GM10266 (cell line): Measurements from ENCODE around the gene SLC2A11.
A peak's percentile ranks its signal among the peaks of the same experiment; 100 is the strongest.

Experiments used
- DNase-seq: peaks from one replicate; pipeline ENCODE4 v3.0.0; 2012; ENCODE audit errors: extremely low spot score
- TF ChIP-seq, protein P1 (sequence below): IDR thresholded peaks from 2 replicates; pipeline ENCODE4 v1.5.1; 2012; ENCODE audit warnings: mild to moderate bottlenecking, low read depth; ENCODE audit not compliant: control insufficient read depth, insufficient read depth; ENCODE audit errors: missing control alignments

SLC2A11 gene

DNA sequence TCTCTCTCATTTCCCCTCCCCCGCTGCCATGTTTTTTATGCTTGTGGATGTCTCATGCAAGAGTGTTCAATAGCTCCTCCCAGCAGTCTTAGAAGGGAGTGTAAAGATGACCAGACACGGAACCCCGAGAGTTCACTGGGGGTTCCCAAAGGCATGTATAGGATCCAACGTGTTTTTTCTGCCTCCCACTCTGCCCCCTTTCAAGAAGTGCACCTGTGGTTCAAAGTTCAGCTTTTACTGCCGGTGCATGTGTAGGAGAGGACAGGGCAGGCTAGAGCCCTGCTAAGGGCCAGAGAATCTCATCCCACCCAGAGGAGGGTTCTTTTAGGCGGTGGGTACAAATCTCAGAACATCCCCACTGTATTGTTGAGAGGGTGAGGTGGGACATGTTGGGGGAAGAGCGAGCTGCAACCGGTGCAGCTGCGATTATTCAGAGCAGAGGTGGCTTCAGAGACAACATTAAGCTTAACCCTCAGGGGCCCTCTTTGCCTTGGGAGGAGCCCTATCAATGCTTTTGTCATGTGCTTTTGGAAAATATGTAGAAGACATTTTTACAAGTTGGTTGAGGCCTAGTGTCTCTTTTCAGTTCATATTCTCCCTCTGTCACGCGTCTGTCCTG, 51.0 kb downstream of the SLC2A11 start:
- TF ChIP-seq, protein P1, sequence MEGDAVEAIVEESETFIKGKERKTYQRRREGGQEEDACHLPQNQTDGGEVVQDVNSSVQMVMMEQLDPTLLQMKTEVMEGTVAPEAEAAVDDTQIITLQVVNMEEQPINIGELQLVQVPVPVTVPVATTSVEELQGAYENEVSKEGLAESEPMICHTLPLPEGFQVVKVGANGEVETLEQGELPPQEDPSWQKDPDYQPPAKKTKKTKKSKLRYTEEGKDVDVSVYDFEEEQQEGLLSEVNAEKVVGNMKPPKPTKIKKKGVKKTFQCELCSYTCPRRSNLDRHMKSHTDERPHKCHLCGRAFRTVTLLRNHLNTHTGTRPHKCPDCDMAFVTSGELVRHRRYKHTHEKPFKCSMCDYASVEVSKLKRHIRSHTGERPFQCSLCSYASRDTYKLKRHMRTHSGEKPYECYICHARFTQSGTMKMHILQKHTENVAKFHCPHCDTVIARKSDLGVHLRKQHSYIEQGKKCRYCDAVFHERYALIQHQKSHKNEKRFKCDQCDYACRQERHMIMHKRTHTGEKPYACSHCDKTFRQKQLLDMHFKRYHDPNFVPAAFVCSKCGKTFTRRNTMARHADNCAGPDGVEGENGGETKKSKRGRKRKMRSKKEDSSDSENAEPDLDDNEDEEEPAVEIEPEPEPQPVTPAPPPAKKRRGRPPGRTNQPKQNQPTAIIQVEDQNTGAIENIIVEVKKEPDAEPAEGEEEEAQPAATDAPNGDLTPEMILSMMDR = no peak
- no peak for DNase-seq

DNA sequence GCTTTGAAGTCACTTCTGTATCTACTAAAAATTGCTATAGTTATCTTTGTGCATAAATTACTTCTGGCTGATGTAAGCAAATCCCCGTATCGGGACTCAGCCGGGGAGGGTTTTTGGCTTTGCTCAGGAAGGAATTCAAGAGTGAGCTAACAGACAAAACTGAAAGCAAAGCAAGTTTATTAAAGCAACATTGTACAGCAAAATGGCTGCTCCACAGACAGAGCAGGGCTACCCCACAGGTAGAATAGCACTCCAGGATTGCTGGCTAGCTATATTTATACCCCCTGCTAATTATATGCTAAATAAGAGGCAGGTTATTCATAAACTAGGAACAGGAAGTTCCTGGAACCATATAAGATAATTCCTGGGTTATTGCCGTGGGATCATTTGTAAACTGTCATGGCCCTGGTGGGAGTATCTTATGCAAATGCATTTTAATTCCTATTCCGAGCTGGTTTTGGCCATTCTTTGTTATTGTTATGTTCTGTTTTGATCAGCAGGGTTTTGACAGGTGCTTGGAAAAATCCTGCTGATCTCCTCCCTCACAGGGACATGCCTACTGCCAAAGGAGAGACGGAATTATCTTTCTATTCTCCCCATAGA, 51.7 kb downstream of the SLC2A11 start:
- DNase-seq = no peak
- TF ChIP-seq, protein P1 = no peak

DNA sequence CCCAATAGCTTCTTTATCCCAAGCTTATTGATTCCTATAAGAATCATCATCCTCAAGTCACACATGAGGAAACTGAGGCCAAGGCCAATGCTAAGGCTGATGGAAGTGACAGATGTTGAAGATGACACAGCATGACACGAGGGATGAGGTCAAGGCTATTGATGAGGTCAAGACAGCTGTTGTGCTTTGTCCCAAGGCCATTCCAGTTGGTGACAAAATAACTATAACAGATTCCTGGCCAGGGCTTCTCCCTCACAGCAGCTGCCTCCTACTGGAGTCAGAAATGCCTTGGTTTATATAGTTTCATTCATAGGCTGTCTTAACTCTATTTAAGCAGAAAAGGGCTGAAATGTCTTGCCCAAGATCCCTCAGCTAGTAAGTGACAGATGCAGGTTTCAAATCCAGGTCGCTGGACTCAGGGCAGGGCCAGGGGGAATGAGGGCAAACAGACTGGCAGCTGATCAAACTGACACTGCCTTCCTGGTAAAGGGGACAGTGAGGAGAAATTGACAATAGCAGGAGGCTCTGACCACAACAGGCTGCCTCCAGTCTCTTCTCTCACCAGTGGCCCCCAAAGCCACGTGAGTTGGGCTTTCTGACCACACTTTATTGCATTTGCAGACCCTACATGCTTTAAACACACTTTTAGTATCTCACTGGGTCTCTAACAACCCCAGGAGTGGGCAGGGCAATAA, 53.0 kb downstream of the SLC2A11 start:
- no peak for DNase-seq
- TF ChIP-seq, protein P1 = no peak

DNA sequence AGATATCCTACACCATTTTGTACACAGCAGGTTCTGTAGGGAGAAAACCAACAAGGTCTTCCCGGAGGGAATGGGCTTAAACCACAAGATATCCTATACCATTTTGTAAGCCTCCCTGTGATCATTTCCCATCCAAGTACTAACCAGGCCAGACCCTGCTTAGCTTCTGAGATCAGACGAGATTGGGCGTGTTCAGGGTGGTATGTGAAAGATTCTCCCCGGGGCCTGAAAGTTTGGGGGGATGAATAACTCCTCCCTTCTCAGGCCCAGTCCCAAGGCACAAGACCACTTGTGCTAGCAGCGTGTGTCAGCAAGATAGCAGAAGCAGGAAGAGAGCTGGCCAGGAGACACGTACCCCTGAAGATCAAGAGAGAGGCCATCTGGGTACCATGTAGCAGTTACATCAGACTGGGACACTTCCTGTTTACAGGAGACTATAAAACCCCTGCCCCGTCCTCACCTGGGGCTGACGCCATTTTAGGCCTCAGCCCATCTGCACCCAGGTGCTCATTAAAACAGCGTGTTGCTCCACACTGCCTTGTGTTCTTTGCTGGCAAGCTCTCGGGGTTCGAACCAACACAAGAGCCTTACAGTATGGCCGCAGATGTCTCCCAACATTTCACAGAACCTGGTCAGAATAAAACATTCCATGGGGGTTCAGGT, 53.8 kb downstream of the SLC2A11 start:
- TF ChIP-seq, protein P1 = no peak
- DNase-seq = no peak

DNA sequence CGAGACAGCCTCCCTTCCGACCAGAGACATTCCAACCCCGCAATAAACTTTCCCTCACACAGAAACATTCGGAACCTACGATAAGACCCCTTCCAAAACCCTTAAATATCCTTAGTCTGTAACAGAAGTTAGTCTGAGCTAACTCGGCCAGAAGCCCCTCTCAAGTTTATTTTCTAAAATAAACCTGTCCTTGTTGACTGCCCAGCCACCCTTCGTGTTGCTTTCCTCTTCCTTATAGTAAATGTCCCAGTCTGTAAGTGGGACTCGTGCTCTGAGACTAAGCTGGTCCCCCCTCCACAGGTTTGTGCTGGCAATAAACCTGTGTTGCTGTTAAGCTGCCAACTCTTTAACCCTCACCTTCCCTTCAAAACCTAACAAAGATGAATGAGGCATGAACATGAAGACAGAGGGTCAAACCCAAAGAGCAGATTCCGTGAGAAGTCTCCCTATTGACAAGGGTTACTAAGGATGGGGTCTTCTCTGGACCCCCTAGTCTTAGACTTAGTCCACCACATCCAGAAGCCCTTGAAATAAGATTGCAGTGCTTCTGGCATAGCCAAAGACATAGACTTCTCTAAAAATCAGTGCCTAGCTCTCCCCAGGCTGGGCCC, 54.7 kb downstream of the SLC2A11 start:
- TF ChIP-seq, protein P1 = no peak
- no peak for DNase-seq

DNA sequence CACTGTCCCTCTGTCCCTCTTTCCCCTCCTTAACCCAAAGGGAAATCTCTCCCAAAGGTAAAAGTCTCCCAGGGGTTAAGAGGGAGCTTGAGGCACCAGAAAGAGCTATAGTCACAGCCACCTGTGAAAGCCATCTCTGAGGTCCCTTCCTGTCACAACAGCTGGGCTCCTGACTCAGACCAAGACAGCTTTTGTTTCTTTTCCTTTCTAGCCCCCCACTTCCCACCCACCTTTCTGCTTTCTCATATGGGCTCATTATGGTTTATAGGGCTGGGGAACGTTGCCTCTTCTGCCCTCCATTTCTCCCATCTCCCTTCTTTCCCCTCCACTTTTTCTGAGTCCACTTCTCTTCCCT, 55.6 kb downstream of the SLC2A11 start:
- peak; percentile 50 for DNase-seq
- TF ChIP-seq, protein P1 = no peak
